ENCODE results near the gene POLA2.

POLA2 gene

DNA sequence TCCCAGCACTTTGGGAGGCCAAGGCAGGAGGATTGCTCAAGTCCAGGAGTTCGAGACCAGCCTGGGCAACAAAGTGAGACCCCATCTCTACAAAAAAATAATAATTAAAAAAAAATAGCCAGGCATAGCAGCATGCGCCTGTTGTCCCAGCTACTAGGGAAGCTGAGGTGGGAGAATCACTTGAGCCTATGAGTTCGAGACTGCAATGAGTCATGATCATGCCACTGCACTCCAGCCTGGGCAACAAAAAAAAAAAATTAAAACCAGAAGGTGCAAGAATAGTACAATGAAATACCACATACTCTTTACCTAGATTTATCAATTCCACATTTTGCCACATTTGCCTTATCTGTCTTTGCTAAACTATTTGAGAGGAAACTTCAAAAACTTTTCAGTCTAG, 80.1 kb downstream of the POLA2 start:
- DNase-seq, result no peak
